ENCODE results near the gene TM9SF4.

The TM9SF4 gene

DNA sequence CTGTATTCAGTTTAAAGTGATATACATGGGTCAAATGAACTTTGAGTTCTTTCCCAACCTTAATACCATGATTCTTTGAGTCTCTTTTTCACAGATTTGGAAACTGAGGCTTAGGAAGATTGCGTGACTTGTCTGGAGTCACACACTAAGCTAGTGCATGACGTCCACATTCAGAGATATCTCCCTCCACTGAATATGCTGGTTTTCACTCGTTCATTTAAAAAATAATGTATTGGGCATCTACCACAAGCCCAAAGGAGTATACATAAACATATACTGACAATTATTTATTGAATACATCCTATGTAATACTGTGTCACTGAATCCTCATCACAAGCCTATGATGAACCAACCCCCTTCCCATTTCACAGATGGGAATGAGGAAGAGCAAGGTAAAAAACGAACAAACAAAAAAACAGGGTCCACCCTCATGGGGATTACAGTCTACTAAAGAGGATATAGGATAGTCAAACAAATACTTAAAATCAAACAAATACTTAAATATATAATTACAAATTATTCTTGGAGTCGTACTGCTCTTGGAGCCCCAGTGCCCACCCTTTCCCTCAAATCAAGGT, 611 bp upstream of the TM9SF4 start:
- H3K14ac ChIP-seq (ENCODE audit: low read length in 2 of 2), result no peak overlapping the region
- DNase-seq, result no peak

GRCh38 chr20:32110173-32110704, 725 bp downstream of the TM9SF4 start:
- Histone ChIP-seq H3K9me3 (ENCODE audit: control insufficient read depth, low read length) (no peaks in the 10 kb centered on the region), H3K4me3 (ENCODE audit: insufficient read depth in 1 of 2, low read depth in 1 of 2, low read length in 2 of 2) (peak overlapping the region; percentile 77 to 99), H3K14ac (ENCODE audit: low read length in 2 of 2) (peak overlapping the region in 1 of 2 experiments; percentile 88), H2BK15ac (ENCODE audit: low read depth, poor library complexity, severe bottlenecking) (peak overlapping the region; percentile 85), H3K36me3 (ENCODE audit: control insufficient read depth in 1 of 2, insufficient read depth in 2 of 2, low read depth in 1 of 2, low read length in 2 of 2) (peaks cover 5 to 10% of the 10 kb centered on the region in 2 experiments), H3K4me1 (ENCODE audit: control insufficient read depth, insufficient read depth, low read depth, low read length) (peaks cover 9% of the 10 kb centered on the region), H2AFZ (ENCODE audit: low read depth, low read length) (peak overlapping the region; percentile 68), H3K9ac (ENCODE audit: low read length) (peak overlapping the region; percentile 100), H4K8ac (ENCODE audit: low read length) (peak overlapping the region; percentile 98), H3K18ac (ENCODE audit: low read depth in 1 of 2, low read length in 2 of 2) (peak overlapping the region; percentile 85 to 95), H3K4ac (ENCODE audit: low read depth in 1 of 2, low read length in 2 of 2) (peak overlapping the region; percentile 74 to 86), H2BK5ac (ENCODE audit: low read depth, low read length, poor library complexity, severe bottlenecking) (peak overlapping the region; percentile 78), H3K79me1 (replicated peaks; ENCODE audit: low read length, poor library complexity, severe bottlenecking) (peaks cover 23% of the 10 kb centered on the region), H2BK12ac (ENCODE audit: low read length in 2 of 2) (peak overlapping the region in 1 of 2 experiments; percentile 59), H2AK5ac (ENCODE audit: low read length, severe bottlenecking) (peak overlapping the region; percentile 29), H4K91ac (ENCODE audit: low read length) (peak overlapping the region; percentile 97), H3K23ac (ENCODE audit: low read length in 2 of 2) (peak overlapping the region in 1 of 2 experiments; percentile 57), H2BK120ac (ENCODE audit: low read depth, low read length) (no peak overlapping the region), H3K4me2 (ENCODE audit: low read length, poor library complexity, severe bottlenecking) (peak overlapping the region; percentile 91), H3K27me3 (ENCODE audit: control insufficient read depth in 1 of 2, insufficient read depth in 1 of 2, low read length in 2 of 2) (no peaks in the 10 kb centered on the region), H3K27ac (ENCODE audit: low read length, poor library complexity, severe bottlenecking) (no peak overlapping the region)
- 4% methylated on average over 7 of the region's 8 CpGs for WGBS
- DNase-seq, result no peak

More for the DNA sequence above, 611 bp upstream of the TM9SF4 start:
- WGBS, result 61% methylated on average over 3 of the region's 5 CpGs
- Histone ChIP-seq H2AFZ (ENCODE audit: low read depth, low read length) (no peak overlapping the region), H3K4ac (ENCODE audit: low read depth in 1 of 2, low read length in 2 of 2) (no peak overlapping the region), H3K36me3 (ENCODE audit: control insufficient read depth in 1 of 2, insufficient read depth in 2 of 2, low read depth in 1 of 2, low read length in 2 of 2) (peaks cover 0 to 5% of the 10 kb centered on the region in 2 experiments), H2BK120ac (ENCODE audit: low read depth, low read length) (no peak overlapping the region), H3K4me1 (ENCODE audit: control insufficient read depth, insufficient read depth, low read depth, low read length) (peaks cover 7% of the 10 kb centered on the region), H2AK5ac (ENCODE audit: low read length, severe bottlenecking) (no peak overlapping the region), H4K8ac (ENCODE audit: low read length) (no peak overlapping the region), H3K79me1 (replicated peaks; ENCODE audit: low read length, poor library complexity, severe bottlenecking) (peaks cover 17% of the 10 kb centered on the region), H3K27me3 (ENCODE audit: control insufficient read depth in 1 of 2, insufficient read depth in 1 of 2, low read length in 2 of 2) (peaks cover 1 to 6% of the 10 kb centered on the region in 2 experiments), H4K91ac (ENCODE audit: low read length) (no peak overlapping the region), H3K18ac (ENCODE audit: low read depth in 1 of 2, low read length in 2 of 2) (no peak overlapping the region), H3K23ac (ENCODE audit: low read length in 2 of 2) (no peak overlapping the region), H2BK15ac (ENCODE audit: low read depth, poor library complexity, severe bottlenecking) (no peak overlapping the region), H3K9me3 (ENCODE audit: control insufficient read depth, low read length) (no peaks in the 10 kb centered on the region), H2BK5ac (ENCODE audit: low read depth, low read length, poor library complexity, severe bottlenecking) (no peak overlapping the region), H3K27ac (ENCODE audit: low read length, poor library complexity, severe bottlenecking) (no peak overlapping the region), H2BK12ac (ENCODE audit: low read length in 2 of 2) (no peak overlapping the region), H3K4me3 (ENCODE audit: insufficient read depth in 1 of 2, low read depth in 1 of 2, low read length in 2 of 2) (peak overlapping the region in 1 of 2 experiments; percentile 99), H3K4me2 (ENCODE audit: low read length, poor library complexity, severe bottlenecking) (no peak overlapping the region), H3K9ac (ENCODE audit: low read length) (peak overlapping the region; percentile 100)

DNA sequence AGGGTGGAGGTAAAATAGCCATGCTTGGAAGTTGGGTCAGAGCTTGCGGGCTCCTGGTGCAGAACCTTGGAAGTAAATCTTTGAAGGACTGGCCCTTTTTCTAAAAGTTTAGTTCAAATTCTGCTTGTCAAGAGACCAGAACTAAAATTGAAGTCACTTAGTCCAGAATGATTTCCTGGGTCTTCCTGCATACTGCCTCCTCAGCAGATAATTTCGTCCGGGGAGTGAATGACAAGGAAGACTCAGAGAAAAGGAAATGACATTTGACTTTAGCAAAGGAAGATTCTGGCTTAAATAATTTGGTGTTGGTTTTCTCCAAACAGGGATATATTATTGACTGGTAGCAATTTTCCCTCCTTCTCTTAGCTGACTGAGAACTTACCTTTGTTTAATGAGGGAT, 1.2 kb downstream of the TM9SF4 start:
- Histone ChIP-seq H2AFZ (ENCODE audit: low read depth, low read length) (no peak overlapping the region), H3K4me2 (ENCODE audit: low read length, poor library complexity, severe bottlenecking) (peak overlapping the region; percentile 91), H4K8ac (ENCODE audit: low read length) (no peak overlapping the region), H3K27me3 (ENCODE audit: control insufficient read depth in 1 of 2, insufficient read depth in 1 of 2, low read length in 2 of 2) (no peaks in the 10 kb centered on the region), H3K4me1 (ENCODE audit: control insufficient read depth, insufficient read depth, low read depth, low read length) (peaks cover 10% of the 10 kb centered on the region), H2BK12ac (ENCODE audit: low read length in 2 of 2) (no peak overlapping the region), H3K27ac (ENCODE audit: low read length, poor library complexity, severe bottlenecking) (no peak overlapping the region), H2BK15ac (ENCODE audit: low read depth, poor library complexity, severe bottlenecking) (no peak overlapping the region), H3K79me1 (replicated peaks; ENCODE audit: low read length, poor library complexity, severe bottlenecking) (peaks cover 25% of the 10 kb centered on the region), H2AK5ac (ENCODE audit: low read length, severe bottlenecking) (no peak overlapping the region), H3K23ac (ENCODE audit: low read length in 2 of 2) (no peak overlapping the region), H2BK5ac (ENCODE audit: low read depth, low read length, poor library complexity, severe bottlenecking) (no peak overlapping the region), H3K9ac (ENCODE audit: low read length) (peak overlapping the region; percentile 100), H3K18ac (ENCODE audit: low read depth in 1 of 2, low read length in 2 of 2) (no peak overlapping the region), H3K4ac (ENCODE audit: low read depth in 1 of 2, low read length in 2 of 2) (no peak overlapping the region), H3K14ac (ENCODE audit: low read length in 2 of 2) (no peak overlapping the region), H3K9me3 (ENCODE audit: control insufficient read depth, low read length) (no peaks in the 10 kb centered on the region), H3K4me3 (ENCODE audit: insufficient read depth in 1 of 2, low read depth in 1 of 2, low read length in 2 of 2) (peak overlapping the region in 1 of 2 experiments; percentile 99), H3K36me3 (ENCODE audit: control insufficient read depth in 1 of 2, insufficient read depth in 2 of 2, low read depth in 1 of 2, low read length in 2 of 2) (peaks cover 5 to 13% of the 10 kb centered on the region in 2 experiments), H4K91ac (ENCODE audit: low read length) (no peak overlapping the region), H2BK120ac (ENCODE audit: low read depth, low read length) (no peak overlapping the region)
- DNase-seq, result no peak
- 85% methylated on average over 3 of the region's 3 CpGs for WGBS

GRCh38 chr20:32111156-32111686, 1.7 kb downstream of the TM9SF4 start:
- H2BK12ac ChIP-seq (ENCODE audit: low read length in 2 of 2), result no peak overlapping the region
- H2AFZ ChIP-seq (ENCODE audit: low read depth, low read length), result no peak overlapping the region
- peaks cover 5 to 13% of the 10 kb centered on the region in 2 experiments for H3K36me3 ChIP-seq (ENCODE audit: control insufficient read depth in 1 of 2, insufficient read depth in 2 of 2, low read depth in 1 of 2, low read length in 2 of 2)
- no peak overlapping the region for H3K27ac ChIP-seq (ENCODE audit: low read length, poor library complexity, severe bottlenecking)
- H3K9me3 ChIP-seq (ENCODE audit: control insufficient read depth, low read length), result no peaks in the 10 kb centered on the region
- DNase-seq, result no peak
- H3K23ac ChIP-seq (ENCODE audit: low read length in 2 of 2), result no peak overlapping the region
- no peak overlapping the region for H3K4ac ChIP-seq (ENCODE audit: low read depth in 1 of 2, low read length in 2 of 2)
- H4K91ac ChIP-seq (ENCODE audit: low read length), result no peak overlapping the region
- 93% methylated on average over 3 of the region's 3 CpGs for WGBS
- H3K4me1 ChIP-seq (ENCODE audit: control insufficient read depth, insufficient read depth, low read depth, low read length), result peaks cover 12% of the 10 kb centered on the region
- H3K4me2 ChIP-seq (ENCODE audit: low read length, poor library complexity, severe bottlenecking), result no peak overlapping the region
- H3K4me3 ChIP-seq (ENCODE audit: insufficient read depth in 1 of 2, low read depth in 1 of 2, low read length in 2 of 2), result peak overlapping the region in 1 of 2 experiments; percentile 99
- H2BK5ac ChIP-seq (ENCODE audit: low read depth, low read length, poor library complexity, severe bottlenecking), result no peak overlapping the region
- no peaks in the 10 kb centered on the region for H3K27me3 ChIP-seq (ENCODE audit: control insufficient read depth in 1 of 2, insufficient read depth in 1 of 2, low read length in 2 of 2)
- H4K8ac ChIP-seq (ENCODE audit: low read length), result no peak overlapping the region
- peak overlapping the region; percentile 100 for H3K9ac ChIP-seq (ENCODE audit: low read length)
- H2BK15ac ChIP-seq (ENCODE audit: low read depth, poor library complexity, severe bottlenecking), result no peak overlapping the region
- peaks cover 26% of the 10 kb centered on the region for H3K79me1 ChIP-seq (replicated peaks; ENCODE audit: low read length, poor library complexity, severe bottlenecking)
- no peak overlapping the region for H2AK5ac ChIP-seq (ENCODE audit: low read length, severe bottlenecking)
- H3K14ac ChIP-seq (ENCODE audit: low read length in 2 of 2), result no peak overlapping the region
- H3K18ac ChIP-seq (ENCODE audit: low read depth in 1 of 2, low read length in 2 of 2), result no peak overlapping the region
- no peak overlapping the region for H2BK120ac ChIP-seq (ENCODE audit: low read depth, low read length)

Data from mesenchymal stem cell (in vitro differentiated cells and primary cell).